ENCODE measurements around the gene DCST2.

Gene DCST2

DNA sequence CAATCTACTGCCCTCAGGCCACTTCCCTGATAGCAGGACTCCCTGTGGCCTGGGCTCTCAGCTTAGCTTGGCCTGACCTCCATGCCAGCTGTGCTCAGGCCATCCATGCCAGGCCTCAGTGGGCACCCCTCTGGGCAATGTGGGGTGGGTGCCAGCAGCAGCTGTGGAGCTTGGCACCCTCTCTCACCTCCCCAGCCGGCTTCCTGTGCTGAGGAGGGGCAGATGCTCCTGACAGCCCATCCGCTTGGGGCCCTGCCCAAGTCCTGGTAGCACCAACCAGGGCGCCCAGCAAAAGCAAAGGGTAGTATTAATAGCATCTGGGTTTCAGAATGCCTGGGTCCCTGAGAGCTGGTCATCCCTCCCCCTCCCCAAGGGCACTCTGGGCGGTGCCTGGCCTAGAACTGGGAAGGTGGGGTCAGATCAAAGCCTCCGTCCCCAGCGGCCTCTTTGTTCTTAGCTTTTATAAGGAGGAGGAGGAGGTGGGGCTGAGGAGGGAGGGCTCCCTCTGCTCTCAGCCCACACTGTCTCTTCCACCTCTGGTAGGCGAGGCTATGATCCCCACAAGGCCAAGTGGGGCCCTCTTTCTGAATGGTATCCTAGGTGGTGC lies 36.1 kb upstream of the DCST2 start:
- Histone ChIP-seq H3K27ac (ENCODE audit: low read depth, low read length) (no peak overlapping the region), H3K36me3 (ENCODE audit: control insufficient read depth in 5 of 5, insufficient read depth in 5 of 5, low read length in 5 of 5) (peaks cover 0 to 14% (median 4%) of the 10 kb centered on the region in 5 donors), H3K4me3 (ENCODE audit: low read depth in 1 of 5, low read length in 5 of 5) (no peak overlapping the region), H3K4me1 (ENCODE audit: control insufficient read depth in 5 of 5, insufficient read depth in 5 of 5, low read length in 5 of 5) (peaks cover 0 to 23% (median 16%) of the 10 kb centered on the region in 5 donors), H3K9me3 (ENCODE audit: control insufficient read depth in 5 of 5, low read length in 5 of 5) (no peaks in the 10 kb centered on the region), H3K27me3 (ENCODE audit: control insufficient read depth in 5 of 5, insufficient read depth in 4 of 5, low read length in 5 of 5) (no peaks in the 10 kb centered on the region), H3K9ac (ENCODE audit: low read length in 5 of 5) (no peak overlapping the region)

GRCh38 chr1:155068599-155068998 lies 35.0 kb upstream of the DCST2 start:
- Histone ChIP-seq H3K36me3 (ENCODE audit: control insufficient read depth in 5 of 5, insufficient read depth in 5 of 5, low read length in 5 of 5) (peaks cover 0 to 14% (median 4%) of the 10 kb centered on the region in 5 donors), H3K27me3 (ENCODE audit: control insufficient read depth in 5 of 5, insufficient read depth in 4 of 5, low read length in 5 of 5) (no peaks in the 10 kb centered on the region), H3K9me3 (ENCODE audit: control insufficient read depth in 5 of 5, low read length in 5 of 5) (no peaks in the 10 kb centered on the region), H3K9ac (ENCODE audit: low read length in 5 of 5) (no peak overlapping the region), H3K4me3 (ENCODE audit: low read depth in 1 of 5, low read length in 5 of 5) (no peak overlapping the region), H3K27ac (ENCODE audit: low read depth, low read length) (no peak overlapping the region), H3K4me1 (ENCODE audit: control insufficient read depth in 5 of 5, insufficient read depth in 5 of 5, low read length in 5 of 5) (peaks cover 1 to 32% (median 22%) of the 10 kb centered on the region in 5 donors)

GRCh38 chr1:155066777-155067176 lies 33.2 kb upstream of the DCST2 start:
- Histone ChIP-seq H3K9ac (ENCODE audit: low read length in 5 of 5) (no peak overlapping the region), H3K9me3 (ENCODE audit: control insufficient read depth in 5 of 5, low read length in 5 of 5) (no peaks in the 10 kb centered on the region), H3K4me3 (ENCODE audit: low read depth in 1 of 5, low read length in 5 of 5) (no peak overlapping the region), H3K4me1 (ENCODE audit: control insufficient read depth in 5 of 5, insufficient read depth in 5 of 5, low read length in 5 of 5) (peaks cover 4 to 47% (median 39%) of the 10 kb centered on the region in 5 donors), H3K36me3 (ENCODE audit: control insufficient read depth in 5 of 5, insufficient read depth in 5 of 5, low read length in 5 of 5) (peaks cover 0 to 14% (median 4%) of the 10 kb centered on the region in 5 donors), H3K27me3 (ENCODE audit: control insufficient read depth in 5 of 5, insufficient read depth in 4 of 5, low read length in 5 of 5) (no peaks in the 10 kb centered on the region), H3K27ac (ENCODE audit: low read depth, low read length) (no peak overlapping the region)

- Histone ChIP-seq H3K9me3 (ENCODE audit: control insufficient read depth in 5 of 5, low read length in 5 of 5) (no peaks in the 10 kb centered on the region), H3K4me1 (ENCODE audit: control insufficient read depth in 5 of 5, insufficient read depth in 5 of 5, low read length in 5 of 5) (peaks cover 7 to 44% (median 35%) of the 10 kb centered on the region in 5 donors), H3K36me3 (ENCODE audit: control insufficient read depth in 5 of 5, insufficient read depth in 5 of 5, low read length in 5 of 5) (peaks cover 0 to 27% (median 18%) of the 10 kb centered on the region in 5 donors), H3K9ac (ENCODE audit: low read length in 5 of 5) (no peak overlapping the region), H3K27me3 (ENCODE audit: control insufficient read depth in 5 of 5, insufficient read depth in 4 of 5, low read length in 5 of 5) (no peaks in the 10 kb centered on the region), H3K27ac (ENCODE audit: low read depth, low read length) (no peak overlapping the region), H3K4me3 (ENCODE audit: low read depth in 1 of 5, low read length in 5 of 5) (no peak overlapping the region)
Measured at GRCh38 chr1:155064832-155065429, 31.4 kb upstream of the DCST2 start.

DNA sequence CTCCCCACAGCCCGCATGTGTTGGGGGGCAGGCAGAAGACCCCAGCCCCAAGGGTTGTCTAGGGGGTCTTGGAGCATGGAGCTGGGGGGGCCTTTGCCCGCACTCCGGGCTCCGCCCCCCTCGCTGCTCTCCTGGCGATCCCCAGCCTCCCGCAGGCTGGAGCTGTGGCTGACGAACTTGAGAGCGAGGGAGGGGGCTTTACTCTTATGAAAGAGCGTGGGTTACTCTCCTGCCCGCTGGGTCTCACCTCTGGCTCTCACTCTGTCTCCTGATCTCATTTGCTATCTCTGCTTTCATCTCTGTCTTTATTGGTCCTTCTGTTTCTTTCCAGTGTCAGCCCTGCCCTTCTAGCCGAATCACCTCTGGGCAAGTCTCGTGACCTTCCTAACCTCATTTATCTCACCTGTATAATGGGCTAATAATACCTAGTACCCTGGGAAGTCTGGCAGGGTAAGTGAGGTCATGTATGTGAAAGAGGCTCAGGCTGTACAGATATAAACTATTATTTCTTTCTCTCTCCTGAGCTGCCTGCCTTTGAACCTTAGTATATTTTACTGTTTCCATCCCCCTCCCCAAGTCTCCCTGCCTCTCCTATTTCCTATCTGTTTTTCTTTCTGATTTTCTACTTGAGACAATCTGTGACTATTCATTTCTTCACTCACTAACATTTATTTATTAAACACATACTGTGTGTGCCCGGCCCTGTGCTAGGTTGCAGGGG lies 30.7 kb upstream of the DCST2 start:
- Histone ChIP-seq H3K27me3 (ENCODE audit: control insufficient read depth in 5 of 5, insufficient read depth in 4 of 5, low read length in 5 of 5) (no peaks in the 10 kb centered on the region), H3K4me1 (ENCODE audit: control insufficient read depth in 5 of 5, insufficient read depth in 5 of 5, low read length in 5 of 5) (peaks cover 7 to 44% (median 35%) of the 10 kb centered on the region in 5 donors), H3K27ac (ENCODE audit: low read depth, low read length) (no peak overlapping the region), H3K36me3 (ENCODE audit: control insufficient read depth in 5 of 5, insufficient read depth in 5 of 5, low read length in 5 of 5) (peaks cover 0 to 31% (median 25%) of the 10 kb centered on the region in 5 donors), H3K9ac (ENCODE audit: low read length in 5 of 5) (peak overlapping the region in 4 of 5 donors; percentile 23 to 68 (median 36)), H3K4me3 (ENCODE audit: low read depth in 1 of 5, low read length in 5 of 5) (peak overlapping the region; percentile 51 to 89 (median 71)), H3K9me3 (ENCODE audit: control insufficient read depth in 5 of 5, low read length in 5 of 5) (no peaks in the 10 kb centered on the region)

GRCh38 chr1:155063550-155064110 lies 30.0 kb upstream of the DCST2 start, which contains the start of gene EFNA4:
Gene EFNA4 (plus strand): TSS chr1:155063740. CDS start chr1:155063824, 84 bp downstream.
- H3K4me3 ChIP-seq (ENCODE audit: low read depth in 1 of 5, low read length in 5 of 5) = peak within 1 kb of the TSS; percentile 65 to 89 (median 74)
- H3K27me3 ChIP-seq (ENCODE audit: control insufficient read depth in 5 of 5, insufficient read depth in 4 of 5, low read length in 5 of 5) = no peaks in the 10 kb centered on the region
- no peaks in the 10 kb centered on the region for H3K9me3 ChIP-seq (ENCODE audit: control insufficient read depth in 5 of 5, low read length in 5 of 5)
- H3K27ac ChIP-seq (ENCODE audit: low read depth, low read length) = no peak within 1 kb of the TSS
- peaks cover 0 to 32% (median 26%) of the 10 kb centered on the region in 5 donors for H3K36me3 ChIP-seq (ENCODE audit: control insufficient read depth in 5 of 5, insufficient read depth in 5 of 5, low read length in 5 of 5)
- peak within 1 kb of the TSS in 4 of 5 donors; percentile 42 to 74 (median 46) for H3K9ac ChIP-seq (ENCODE audit: low read length in 5 of 5)
- peaks cover 7 to 44% (median 35%) of the 10 kb centered on the region in 5 donors for H3K4me1 ChIP-seq (ENCODE audit: control insufficient read depth in 5 of 5, insufficient read depth in 5 of 5, low read length in 5 of 5)

DNA sequence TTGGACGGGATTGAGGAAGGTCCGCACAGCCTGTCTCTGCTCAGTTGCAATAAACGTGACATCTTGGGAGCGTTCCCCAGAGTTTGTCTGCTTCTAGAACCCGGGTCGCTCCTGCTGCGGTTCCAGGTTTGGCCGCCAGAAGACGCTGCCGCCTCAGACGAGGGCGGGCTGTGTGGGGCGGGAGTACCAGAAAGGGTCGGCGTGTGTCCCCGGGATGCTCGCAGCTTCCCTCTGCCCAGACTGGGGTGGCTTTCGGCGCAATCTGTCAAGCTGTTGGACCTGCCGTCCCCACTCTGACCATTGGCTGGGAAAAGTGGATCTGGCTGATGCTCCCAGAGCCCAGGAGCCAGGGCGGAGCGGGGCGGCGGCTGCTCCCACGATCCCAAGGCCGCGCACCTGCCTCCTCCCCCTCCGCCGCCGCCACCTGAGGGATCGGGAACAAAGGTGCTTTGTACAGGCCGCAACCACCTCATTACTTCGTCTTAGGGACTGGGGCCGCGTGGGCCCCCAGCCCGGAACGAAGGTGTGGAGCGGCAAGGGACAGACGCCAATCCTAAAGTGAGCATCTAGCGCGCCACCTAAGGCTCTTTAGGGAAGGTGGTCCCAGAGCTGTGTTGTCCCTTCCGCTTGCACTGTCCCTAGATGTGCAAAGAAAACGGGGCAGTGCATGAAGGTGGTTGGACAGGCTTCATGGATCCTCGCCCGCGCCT lies 29.3 kb upstream of the DCST2 start:
- Histone ChIP-seq H3K27me3 (ENCODE audit: control insufficient read depth in 5 of 5, insufficient read depth in 4 of 5, low read length in 5 of 5) (no peaks in the 10 kb centered on the region), H3K4me1 (ENCODE audit: control insufficient read depth in 5 of 5, insufficient read depth in 5 of 5, low read length in 5 of 5) (peaks cover 7 to 44% (median 35%) of the 10 kb centered on the region in 5 donors), H3K4me3 (ENCODE audit: low read depth in 1 of 5, low read length in 5 of 5) (peak overlapping the region; percentile 65 to 89 (median 74)), H3K9me3 (ENCODE audit: control insufficient read depth in 5 of 5, low read length in 5 of 5) (no peaks in the 10 kb centered on the region), H3K9ac (ENCODE audit: low read length in 5 of 5) (peak overlapping the region in 3 of 5 donors; percentile 39 to 74 (median 46)), H3K36me3 (ENCODE audit: control insufficient read depth in 5 of 5, insufficient read depth in 5 of 5, low read length in 5 of 5) (peaks cover 0 to 40% (median 34%) of the 10 kb centered on the region in 5 donors), H3K27ac (ENCODE audit: low read depth, low read length) (no peak overlapping the region)

- Histone ChIP-seq H3K4me3 (ENCODE audit: low read depth in 1 of 5, low read length in 5 of 5) (peak overlapping the region in 1 of 5 donors; percentile 87), H3K27me3 (ENCODE audit: control insufficient read depth in 5 of 5, insufficient read depth in 4 of 5, low read length in 5 of 5) (no peaks in the 10 kb centered on the region), H3K27ac (ENCODE audit: low read depth, low read length) (no peak overlapping the region), H3K4me1 (ENCODE audit: control insufficient read depth in 5 of 5, insufficient read depth in 5 of 5, low read length in 5 of 5) (peaks cover 7 to 44% (median 35%) of the 10 kb centered on the region in 5 donors), H3K36me3 (ENCODE audit: control insufficient read depth in 5 of 5, insufficient read depth in 5 of 5, low read length in 5 of 5) (peaks cover 0 to 46% (median 40%) of the 10 kb centered on the region in 5 donors), H3K9ac (ENCODE audit: low read length in 5 of 5) (no peak overlapping the region), H3K9me3 (ENCODE audit: control insufficient read depth in 5 of 5, low read length in 5 of 5) (no peaks in the 10 kb centered on the region)
Measured at GRCh38 chr1:155062151-155062686, 28.6 kb upstream of the DCST2 start.

GRCh38 chr1:155061381-155062150 lies 28.0 kb upstream of the DCST2 start:
- H3K4me3 ChIP-seq (ENCODE audit: low read depth in 1 of 5, low read length in 5 of 5) = no peak overlapping the region
- no peaks in the 10 kb centered on the region for H3K9me3 ChIP-seq (ENCODE audit: control insufficient read depth in 5 of 5, low read length in 5 of 5)
- no peak overlapping the region for H3K27ac ChIP-seq (ENCODE audit: low read depth, low read length)
- no peak overlapping the region for H3K9ac ChIP-seq (ENCODE audit: low read length in 5 of 5)
- no peaks in the 10 kb centered on the region for H3K27me3 ChIP-seq (ENCODE audit: control insufficient read depth in 5 of 5, insufficient read depth in 4 of 5, low read length in 5 of 5)
- peaks cover 0 to 50% (median 44%) of the 10 kb centered on the region in 5 donors for H3K36me3 ChIP-seq (ENCODE audit: control insufficient read depth in 5 of 5, insufficient read depth in 5 of 5, low read length in 5 of 5)
- H3K4me1 ChIP-seq (ENCODE audit: control insufficient read depth in 5 of 5, insufficient read depth in 5 of 5, low read length in 5 of 5) = peaks cover 7 to 44% (median 35%) of the 10 kb centered on the region in 5 donors

Measured in subcutaneous abdominal adipose tissue (tissue), 5 donors.